Suppressor macrophage (primary cell): Measurements from ENCODE around the gene ARL6IP6.
"Not testable (repeated sequence)": the region's sequence is repeated elsewhere in the genome, so short reads cannot be mapped to it uniquely, and the experiment has no call there.

ENCODE experiments used
- DNase-seq, 4 experiments: peaks; one replicate each; pipeline ENCODE4 v3.0.0-alpha.2; 2020 to 2022
- total RNA-seq, 17 experiments: gene quantifications; one replicate each; lab custom pipeline; 2026; ENCODE audit warnings: mixed read lengths in 6 of 17, inconsistent platforms in 3 of 17; lab: John Stamatoyannopoulos, UW

The ARL6IP6 gene
- total RNA-seq = 23.6 to 45.1 (median 33.2) reads per million in 17 experiments

- peak; percentile 92 to 96 (median 95) for DNase-seq
Measured at GRCh38 chr2:152718076-152718908, at the start of gene ARL6IP6. Gene ARL6IP6 (plus strand): TSS chr2:152718620. CDS start chr2:152718625, 5 bp downstream.

- no peak for DNase-seq
Measured at GRCh38 chr2:152674334-152674733, 44.1 kb upstream of the ARL6IP6 start.

GRCh38 chr2:152676461-152676860 lies 42.0 kb upstream of the ARL6IP6 start:
- no peak for DNase-seq

- no peak for DNase-seq
Measured at GRCh38 chr2:152678808-152679207, 39.6 kb upstream of the ARL6IP6 start.

GRCh38 chr2:152682663-152683062 lies 35.8 kb upstream of the ARL6IP6 start:
- DNase-seq = no peak

- no peak for DNase-seq
Measured at GRCh38 chr2:152683400-152683799, 35.0 kb upstream of the ARL6IP6 start.

GRCh38 chr2:152686321-152686720 lies 32.1 kb upstream of the ARL6IP6 start:
- no peak for DNase-seq

GRCh38 chr2:152693033-152693432 lies 25.4 kb upstream of the ARL6IP6 start:
- no peak for DNase-seq

- peak; percentile 17 to 41 (median 28) for DNase-seq
Measured at GRCh38 chr2:152694161-152694661, 24.2 kb upstream of the ARL6IP6 start.

GRCh38 chr2:152695763-152696162 lies 22.7 kb upstream of the ARL6IP6 start:
- DNase-seq = no peak

GRCh38 chr2:152696476-152696875 lies 21.9 kb upstream of the ARL6IP6 start:
- no peak for DNase-seq

- no peak for DNase-seq
Measured at GRCh38 chr2:152701198-152701597, 17.2 kb upstream of the ARL6IP6 start.

GRCh38 chr2:152706477-152707021 lies 11.9 kb upstream of the ARL6IP6 start:
- no peak for DNase-seq

- DNase-seq = no peak
Measured at GRCh38 chr2:152708742-152709141, 9.7 kb upstream of the ARL6IP6 start.

- no peak for DNase-seq
Measured at GRCh38 chr2:152710713-152711112, 7.7 kb upstream of the ARL6IP6 start.

GRCh38 chr2:152715112-152715511 lies 3.3 kb upstream of the ARL6IP6 start:
- DNase-seq = no peak

- DNase-seq = peak; percentile 41 to 63 (median 50)
Measured at GRCh38 chr2:152715854-152716428, 2.5 kb upstream of the ARL6IP6 start.

- no peak for DNase-seq
Measured at GRCh38 chr2:152716805-152717227, 1.6 kb upstream of the ARL6IP6 start.

GRCh38 chr2:152717228-152718075 lies 968 bp upstream of the ARL6IP6 start, which contains the start of gene PRPF40A:
Gene PRPF40A (minus strand): TSS chr2:152717461. CDS start chr2:152717439, 22 bp downstream.
- peak; percentile 100 for DNase-seq

- peak; percentile 28 to 59 (median 55) for DNase-seq
Measured at GRCh38 chr2:152718909-152719645, 657 bp downstream of the ARL6IP6 start.

GRCh38 chr2:152720794-152721193 lies 2.4 kb downstream of the ARL6IP6 start:
- DNase-seq = no peak

GRCh38 chr2:152722639-152723038 lies 4.2 kb downstream of the ARL6IP6 start:
- not testable (repeated sequence) for DNase-seq
